Head of caudate nucleus (tissue), 42 donors: ENCODE results near the gene EIPR1.

Experiments used
- DNase-seq, 42 donors: peaks; one replicate each; pipeline versions ENCODE4 v3.0.0 to v3.0.0-alpha.2; 2020 to 2021; ENCODE audit warnings: mixed read lengths in 7 of 42
- intact Hi-C: fragments of 100-400 bp; cut with DNase I; formaldehyde crosslinking; loops from one replicate; pipeline ENCODE4 v1.15.0; 2022

EIPR1 gene

DNA sequence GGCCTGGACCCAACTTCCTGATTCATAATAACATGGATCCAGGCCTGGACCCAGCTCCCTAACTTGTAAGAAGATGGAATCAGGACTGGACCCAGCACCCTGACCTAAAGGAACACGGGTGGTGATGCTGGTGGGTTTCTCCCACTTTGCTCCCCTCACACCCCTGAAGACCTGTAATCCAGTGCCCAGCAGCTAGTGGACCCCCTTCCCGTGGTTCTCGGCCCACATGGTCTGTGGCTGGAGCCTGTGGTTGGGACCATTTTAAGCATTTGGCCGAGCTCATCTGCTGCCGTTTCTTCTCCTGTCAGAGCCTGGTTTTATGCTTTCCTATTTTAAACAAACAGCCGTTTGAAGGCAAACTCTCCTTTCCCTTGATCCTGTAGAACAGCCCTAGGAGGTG is 232.8 kb downstream of the EIPR1 start:
- intact Hi-C loops: no loop called here
- DNase-seq: peak in 1 of 42 donors; percentile 28

DNA sequence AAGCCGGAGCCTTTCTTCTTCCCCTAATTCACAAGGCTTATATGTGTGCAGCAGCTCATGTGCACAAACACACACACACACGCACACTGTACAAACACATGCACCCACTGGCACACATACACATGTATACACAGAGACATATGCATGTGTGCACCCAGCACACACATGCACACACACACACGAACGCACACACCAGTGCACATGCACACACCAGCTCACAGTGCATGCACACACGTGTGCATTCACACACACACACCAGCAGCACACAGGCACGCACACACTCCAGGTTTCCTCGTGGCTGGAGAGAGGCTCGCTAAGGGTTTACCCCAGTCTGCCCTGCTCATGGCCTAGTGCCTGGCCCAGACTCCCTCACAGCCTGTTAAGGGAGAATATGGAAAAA is 234.0 kb downstream of the EIPR1 start:
- intact Hi-C loops: no loop called here
- DNase-seq: peak in 2 of 42 donors; percentile 15 to 34

DNA sequence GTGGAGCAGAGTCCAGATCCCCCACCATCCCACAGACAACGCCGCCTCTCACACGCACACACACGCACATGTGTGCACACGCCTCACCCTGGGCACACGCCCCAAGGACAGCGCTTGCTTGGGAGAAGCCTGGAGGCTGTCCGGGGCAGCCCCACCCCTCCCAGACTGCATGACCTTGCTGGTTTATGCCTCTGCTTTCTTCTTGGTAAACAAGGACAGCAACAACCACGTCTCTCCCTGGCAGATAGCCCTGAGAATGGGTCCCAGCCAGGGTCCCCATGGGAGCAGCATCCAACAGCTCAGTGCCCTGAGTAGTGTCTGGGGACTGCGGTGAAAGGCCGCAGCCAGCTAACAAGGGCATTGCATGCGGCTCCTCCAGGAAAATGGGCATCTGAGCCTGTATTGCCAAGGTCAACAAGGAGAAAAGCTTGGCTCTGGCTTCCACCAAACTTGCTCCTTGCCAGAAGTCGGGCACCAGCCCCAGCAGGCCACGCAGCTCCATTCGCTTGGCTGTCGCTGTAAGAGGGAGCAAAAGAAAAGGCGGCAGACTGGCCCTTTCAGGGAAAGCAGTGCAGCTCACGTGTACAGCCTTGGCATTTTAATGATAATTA is 234.6 kb downstream of the EIPR1 start:
- DNase-seq: peak in 21 of 42 donors; percentile 21 to 68 (median 47)
- intact Hi-C loops: no loop called here

- intact Hi-C loops: no loop called here
- peak in 2 of 42 donors; percentile 17 to 34 for DNase-seq
Measured at GRCh38 chr2:3142210-3142609, 235.4 kb downstream of the EIPR1 start.

DNA sequence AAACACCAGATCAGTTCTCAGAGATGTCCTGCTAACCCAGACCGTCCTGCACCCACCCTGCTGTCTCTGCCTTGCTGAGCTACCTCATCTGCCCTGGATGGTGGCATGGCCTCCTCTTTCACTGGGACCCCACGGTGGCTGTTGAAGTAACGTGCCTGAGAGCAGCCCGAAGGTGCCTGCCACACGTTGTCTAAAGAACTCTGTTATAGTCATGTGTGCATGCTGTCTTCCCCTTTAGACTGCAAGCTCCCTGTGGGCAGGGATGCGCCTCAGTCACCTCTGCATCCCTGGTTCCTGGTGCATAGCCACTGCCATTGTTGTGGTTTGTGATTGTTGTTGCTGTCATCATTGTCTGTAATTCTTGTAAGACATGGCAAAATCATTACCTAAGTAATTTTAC is 235.9 kb downstream of the EIPR1 start:
- intact Hi-C loops: no loop called here
- DNase-seq: peak in 2 of 42 donors; percentile 11 to 30

GRCh38 chr2:3139906-3140305 is 237.7 kb downstream of the EIPR1 start:
- intact Hi-C loops: no loop called here
- peak in 2 of 42 donors; percentile 23 to 39 for DNase-seq
